AG04450 (cell line): ENCODE results near the gene POC1B. TPM values are rescaled to one million over a fixed set of nuclear protein-coding genes. Genes with fewer than 3 reads are reported as not detected.

Experiments used
- CTCF ChIA-PET: fragments of 300-600, 350-600 bp; formaldehyde crosslinking; extraction: SDS; loops from one replicate; lab custom pipeline; 2022; ENCODE audit warnings: antibody characterized with exemption, inconsistent platforms; lab: Charles Lee
- POLR2A ChIA-PET: fragments of 350-600 bp; formaldehyde crosslinking; extraction: SDS; loops from one replicate; lab custom pipeline; 2021; ENCODE audit warnings: antibody characterized with exemption, inconsistent platforms; lab: Yijun Ruan, JAX
- DNase-seq: peaks from one replicate; pipeline ENCODE4 v3.0.0-alpha.2; 2011; ENCODE audit warnings: low read depth, low spot score
- H3K27ac ChIP-seq: one replicate; pipeline ENCODE4 v1.5.1; 2012; ENCODE audit warnings: low read depth, low read length, control low read depth
- H3K27me3 ChIP-seq: one replicate; pipeline ENCODE4 v1.6.0; 2012; ENCODE audit warnings: low read length; ENCODE audit not compliant: control insufficient read depth, insufficient read depth
- H3K4me3 ChIP-seq: 2 replicates; pipeline ENCODE4 v1.5.1; 2011; ENCODE audit warnings: mild to moderate bottlenecking, low read depth, low read length, control low read depth
- H3K9me3 ChIP-seq: 2 replicates; pipeline ENCODE4 v1.5.1; 2012; ENCODE audit warnings: low read length; ENCODE audit not compliant: control insufficient read depth, insufficient read depth
- CTCF ChIP-seq: IDR thresholded peaks from 2 replicates; pipeline ENCODE4 v1.5.1; 2011; ENCODE audit warnings: low read depth, low read length, control low read depth, inconsistent platforms
- polyA plus RNA-seq: library from polyadenylated mRNA; depleted of rRNA; stranded (reverse); fragments of >200 nt; gene quantifications from 2 replicates; pipeline ENCODE4 v1.2.3, GENCODE V29; 2011

The POC1B gene
- polyA plus RNA-seq, 1 experiment = 11.9 TPM

GRCh38 chr12:89390802-89391673 is 134.8 kb downstream of the POC1B start:
- ChIA-PET POLR2A (interaction anchor here (0.9 kb wide), 1 partner anchor 45 kb away, joined by 3 read pairs; no protein-coding TSS in a partner anchor), CTCF (no interaction called here)
- no peak overlapping the region for H3K4me3 ChIP-seq
- no peaks in the 10 kb centered on the region for H3K9me3 ChIP-seq
- no peak for TF ChIP-seq CTCF
- H3K27ac ChIP-seq = peak overlapping the region; percentile 21
- no peaks in the 10 kb centered on the region for H3K27me3 ChIP-seq
- DNase-seq = no peak

- CTCF ChIA-PET = no interaction called here
- POLR2A ChIA-PET = interaction anchor here (0.9 kb wide), 1 partner anchor 44 kb away, joined by 3 read pairs; no protein-coding TSS in a partner anchor
- no peak for TF ChIP-seq CTCF
- Histone ChIP-seq H3K4me3 (no peak overlapping the region), H3K27ac (no peak overlapping the region), H3K9me3 (no peaks in the 10 kb centered on the region), H3K27me3 (no peaks in the 10 kb centered on the region)
- DNase-seq = no peak
Measured at GRCh38 chr12:89389755-89390661, 135.8 kb downstream of the POC1B start.

GRCh38 chr12:89386138-89386537 is 139.7 kb downstream of the POC1B start:
- H3K27ac ChIP-seq = no peak overlapping the region
- H3K4me3 ChIP-seq = no peak overlapping the region
- no peak for TF ChIP-seq CTCF
- ChIA-PET CTCF (interaction anchor here (1.3 to 1.4 kb wide), 2 partner anchors 367 to 369 kb away, joined by 3 to 4 read pairs; no protein-coding TSS in a partner anchor), POLR2A (interaction anchor here (0.5 kb wide), 1 partner anchor 75 kb away, joined by 10 read pairs; no protein-coding TSS in a partner anchor)
- no peak for DNase-seq
- no peaks in the 10 kb centered on the region for H3K9me3 ChIP-seq
- no peaks in the 10 kb centered on the region for H3K27me3 ChIP-seq

GRCh38 chr12:89384807-89385206 is 141.0 kb downstream of the POC1B start:
- ChIA-PET CTCF (interaction anchor here (0.6 to 1.6 kb wide), 2 partner anchors 34 to 365 kb away, joined by 3 to 4 read pairs; no protein-coding TSS in a partner anchor), POLR2A (interaction anchor here (0.9 to 3.1 kb wide), 2 partner anchors 31 to 67 kb away, joined by 6 to 16 read pairs; partner anchors contain the start of gene DUSP6)
- DNase-seq = no peak
- Histone ChIP-seq H3K27me3 (no peaks in the 10 kb centered on the region), H3K4me3 (no peak overlapping the region), H3K9me3 (no peaks in the 10 kb centered on the region), H3K27ac (no peak overlapping the region)
- no peak for TF ChIP-seq CTCF
